Esophagus muscularis mucosa (tissue), 4 donors: ENCODE measurements around the gene PTPRT. TPM values are rescaled to one million over a fixed set of nuclear protein-coding genes. Genes with fewer than 3 reads are reported as not detected.

Experiments
- DNase-seq: peaks from one replicate; pipeline ENCODE4 v3.0.0-alpha.2; 2017; ENCODE audit errors: extremely low spot score
- H3K27ac ChIP-seq, 4 donors: fragments of 200-600 bp; sonication (generic); replicated peaks in 1 of 4; 1 replicate in 3 of 4; 2 replicates in 1 of 4; pipeline ENCODE4 v1.5.1; 2016 to 2019; ENCODE audit warnings: mild to moderate bottlenecking in 1 of 4
- H3K27me3 ChIP-seq, 4 donors: fragments of 200-600 bp; sonication (generic); one replicate each; pipeline versions ENCODE4 v1.5.1 to v1.6.0; 2016 to 2019
- H3K36me3 ChIP-seq, 4 donors: fragments of 200-600 bp; sonication (generic); one replicate each; pipeline ENCODE4 v1.5.1; 2016 to 2019
- H3K4me1 ChIP-seq, 4 donors: fragments of 200-600 bp; sonication (generic); one replicate each; pipeline ENCODE4 v1.5.1; 2016 to 2019
- H3K4me3 ChIP-seq, 4 donors: fragments of 200-600 bp; sonication (generic); 1 replicate in 2 of 4; 2 replicates in 2 of 4; pipeline ENCODE4 v1.5.1; 2016 to 2019; ENCODE audit warnings: mild to moderate bottlenecking in 4 of 4, moderate library complexity in 1 of 4
- H3K9me3 ChIP-seq, 4 donors: fragments of 200-600 bp; sonication (generic); 1 replicate in 3 of 4; 2 replicates in 1 of 4; pipeline ENCODE4 v1.5.1; 2016 to 2019
- CTCF ChIP-seq, 3 experiments: fragments of 200-600 bp in 2 of 3; fragments of 450-650 bp in 1 of 3; sonication (generic) in 2 of 3; IDR thresholded peaks; one replicate each; pipeline ENCODE4 v1.5.1; 2017 to 2019; ENCODE audit warnings: antibody characterized with exemption in 3 of 3, mild to moderate bottlenecking in 2 of 3, moderate library complexity in 1 of 3
- EP300 ChIP-seq: sonication (generic); formaldehyde crosslinking; IDR thresholded peaks from one replicate; pipeline ENCODE4 v1.6.1; 2017; ENCODE audit warnings: antibody characterized with exemption
- POLR2A ChIP-seq: fragments of 450-650 bp; IDR thresholded peaks from one replicate; pipeline ENCODE4 v1.6.1; 2017; ENCODE audit warnings: antibody characterized with exemption, moderate library complexity, mild to moderate bottlenecking, low read depth
- POLR2AphosphoS5 ChIP-seq, 2 donors: sonication (generic); formaldehyde crosslinking; IDR thresholded peaks; one replicate each; pipeline ENCODE4 v1.6.1; 2017; ENCODE audit warnings: antibody characterized with exemption in 2 of 2
- WGBS: methylation state at CpG from one replicate; pipeline ENCODE4 v1.1.5; 2018; 5-methylcytosine and 5-hydroxymethylcytosine counted together
- intact Hi-C: fragments of 100-400 bp; cut with DNase I; formaldehyde crosslinking; loops from one replicate; pipeline ENCODE4 v1.15.1; 2023
- total RNA-seq, 4 donors: library from RNA; depleted of rRNA; stranded (reverse); fragments of >200 nt; gene quantifications; one replicate each; pipeline versions ENCODE4 v1.1.0 to v1.2.1, GENCODE V29; 2016

PTPRT gene
- total RNA-seq, 4 donors from 2014 or later, result 0.06 to 0.39 TPM; not detected in 2

DNA sequence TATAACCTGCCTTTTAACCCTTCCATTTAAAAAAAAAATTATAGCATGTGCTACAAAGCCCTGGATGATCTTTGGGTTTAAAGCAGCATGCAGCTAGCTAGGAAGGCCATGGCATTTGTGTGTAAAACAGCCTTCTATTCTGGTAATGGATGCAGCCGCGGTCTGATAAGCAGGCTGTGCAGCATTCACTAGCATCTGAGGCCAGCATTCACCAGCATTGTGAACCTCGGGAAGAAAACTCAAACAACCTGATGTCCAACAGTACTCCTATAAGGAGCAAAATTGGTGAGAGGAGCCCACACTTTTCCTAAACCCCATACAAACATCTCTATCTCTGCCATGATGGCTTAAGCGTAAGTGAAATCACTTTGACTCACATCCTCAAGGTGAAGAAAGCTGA lies 265.5 kb downstream of the PTPRT start:
- H3K9me3 ChIP-seq, result no peaks in the 10 kb centered on the region
- no peaks in the 10 kb centered on the region for H3K36me3 ChIP-seq
- no peak overlapping the region for H3K4me3 ChIP-seq
- no peak for DNase-seq
- 78% methylated on average over 4 of the region's 4 CpGs for WGBS
- peaks cover 0 to 12% (median 0%) of the 10 kb centered on the region in 4 donors for H3K27me3 ChIP-seq
- no peak for TF ChIP-seq EP300
- TF ChIP-seq POLR2AphosphoS5 (IDR thresholded peaks at IDR 0.05), result no peak
- no peak for TF ChIP-seq POLR2A
- no peak for TF ChIP-seq CTCF (IDR thresholded peaks at IDR 0.05)
- intact Hi-C loops, result no loop called here
- H3K27ac ChIP-seq, result no peak overlapping the region
- no peaks in the 10 kb centered on the region for H3K4me1 ChIP-seq

GRCh38 chr20:42923348-42923918 lies 266.3 kb downstream of the PTPRT start:
- Histone ChIP-seq H3K4me3 (no peak overlapping the region), H3K27ac (no peak overlapping the region), H3K9me3 (no peaks in the 10 kb centered on the region), H3K27me3 (peaks cover 0 to 12% (median 0%) of the 10 kb centered on the region in 4 donors), H3K36me3 (no peaks in the 10 kb centered on the region), H3K4me1 (no peaks in the 10 kb centered on the region)
- WGBS, result 74% methylated on average over 7 of the region's 7 CpGs
- DNase-seq, result no peak
- TF ChIP-seq POLR2A, result no peak
- TF ChIP-seq EP300, result no peak
- no peak for TF ChIP-seq CTCF (IDR thresholded peaks at IDR 0.05)
- no peak for TF ChIP-seq POLR2AphosphoS5 (IDR thresholded peaks at IDR 0.05)
- intact Hi-C loops, result no loop called here

- Histone ChIP-seq H3K4me1 (no peaks in the 10 kb centered on the region), H3K27me3 (peaks cover 0 to 2% (median 0%) of the 10 kb centered on the region in 4 donors), H3K27ac (no peak overlapping the region), H3K4me3 (no peak overlapping the region), H3K36me3 (no peaks in the 10 kb centered on the region), H3K9me3 (no peaks in the 10 kb centered on the region)
- 77% methylated on average over 2 of the region's 2 CpGs for WGBS
- no peak for TF ChIP-seq POLR2AphosphoS5 (IDR thresholded peaks at IDR 0.05)
- TF ChIP-seq CTCF (IDR thresholded peaks at IDR 0.05), result no peak
- no peak for TF ChIP-seq EP300
- TF ChIP-seq POLR2A, result no peak
- no peak for DNase-seq
- intact Hi-C loops, result no loop called here
These were observed 268.9 kb downstream of the PTPRT start for GRCh38 chr20:42920776-42921175.

DNA sequence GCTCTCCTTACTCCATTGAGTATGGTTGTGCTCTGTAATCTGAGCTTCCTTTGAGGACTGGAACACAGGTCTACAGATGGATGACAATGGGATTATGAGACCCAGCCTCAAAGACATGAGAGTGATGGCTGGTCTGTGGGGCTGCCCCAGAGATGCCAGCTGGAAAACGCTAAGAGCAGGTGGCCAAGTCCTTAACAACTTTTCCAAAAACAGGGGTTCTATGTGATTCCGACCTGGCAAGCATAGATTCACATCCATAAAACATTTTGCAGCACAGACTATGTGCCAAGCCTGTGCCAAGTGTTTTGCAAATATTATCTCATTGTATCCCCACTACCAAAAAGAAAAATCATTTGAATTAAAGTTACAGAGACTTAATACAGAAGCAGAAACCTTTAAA lies 270.4 kb downstream of the PTPRT start:
- no peaks in the 10 kb centered on the region for H3K27me3 ChIP-seq
- no peak overlapping the region for H3K27ac ChIP-seq
- H3K36me3 ChIP-seq, result no peaks in the 10 kb centered on the region
- H3K4me3 ChIP-seq, result no peak overlapping the region
- no peaks in the 10 kb centered on the region for H3K4me1 ChIP-seq
- TF ChIP-seq POLR2AphosphoS5 (IDR thresholded peaks at IDR 0.05), result no peak
- TF ChIP-seq CTCF (IDR thresholded peaks at IDR 0.05), result no peak
- no peak for TF ChIP-seq EP300
- TF ChIP-seq POLR2A, result no peak
- H3K9me3 ChIP-seq, result no peaks in the 10 kb centered on the region
- 81% methylated on average over 2 of the region's 2 CpGs for whole genome bisulfite sequencing
- intact Hi-C loops, result no loop called here
- no peak for DNase-seq

- Histone ChIP-seq H3K36me3 (no peaks in the 10 kb centered on the region), H3K27ac (no peak overlapping the region), H3K4me3 (no peak overlapping the region), H3K27me3 (no peaks in the 10 kb centered on the region), H3K9me3 (no peaks in the 10 kb centered on the region), H3K4me1 (no peaks in the 10 kb centered on the region)
- intact Hi-C loops, result no loop called here
- WGBS, result 83% methylated on average over 8 of the region's 8 CpGs
- DNase-seq, result no peak
- no peak for TF ChIP-seq POLR2A
- no peak for TF ChIP-seq EP300
- TF ChIP-seq POLR2AphosphoS5 (IDR thresholded peaks at IDR 0.05), result no peak
- TF ChIP-seq CTCF (IDR thresholded peaks at IDR 0.05), result no peak
These were observed 274.6 kb downstream of the PTPRT start for GRCh38 chr20:42915081-42915480.
